Activated naive CD8-positive, alpha-beta T cell treated with anti-CD3 and anti-CD28 coated beads, Interleukin-2, amount 10 ng/mL, durations not matched to agents 7 days and 5 days (primary cell): ENCODE data around the gene DUSP9. TPM values are rescaled to one million over a fixed set of nuclear protein-coding genes. Genes with fewer than 3 reads are reported as not detected.

Experiments used
- ATAC-seq: fragments of 150-1000 bp; cut with Tn5 transposase; one replicate; pipeline ENCODE4 v1.10.0; 2021; ENCODE audit warnings: low read depth, moderate library complexity
- POLR2A ChIA-PET: fragments of 350-600 bp; sonication (Branson Sonifier 250); formaldehyde crosslinking; loops from one replicate; lab custom pipeline; 2021; ENCODE audit warnings: antibody characterized with exemption; lab: Charles Lee
- DNase-seq: peaks from one replicate; pipeline ENCODE4 v3.0.0; 2021
- H3K27ac Mint-ChIP-seq: one replicate; pipeline ENCODE4 v1.8.0; 2022; ENCODE audit warnings: mild to moderate bottlenecking, mixed read lengths
- H3K27me3 Mint-ChIP-seq: one replicate; pipeline ENCODE4 v1.8.0; 2022; ENCODE audit warnings: mild to moderate bottlenecking, moderate library complexity, mixed read lengths
- H3K36me3 Mint-ChIP-seq: one replicate; pipeline ENCODE4 v1.8.0; 2021; ENCODE audit warnings: mild to moderate bottlenecking, mixed read lengths
- H3K4me1 Mint-ChIP-seq: one replicate; pipeline ENCODE4 v1.8.0; 2021; ENCODE audit warnings: mixed read lengths
- H3K4me3 Mint-ChIP-seq: one replicate; pipeline ENCODE4 v1.8.0; 2022; ENCODE audit warnings: mild to moderate bottlenecking, moderate library complexity, mixed read lengths
- H3K9me3 Mint-ChIP-seq: one replicate; pipeline ENCODE4 v1.8.0; 2021; ENCODE audit warnings: mixed read lengths
- total RNA-seq, 2 experiments: library from RNA; stranded (reverse); gene quantifications; one replicate each; pipeline ENCODE4 v1.2.3, GENCODE V29; 2021

DUSP9 gene
- total RNA-seq, 2 experiments from 2014 or later: not detected

GRCh38 chrX:153635788-153636668, 11.0 kb upstream of the DUSP9 start:
- H3K9me3 Mint-ChIP-seq: peaks cover 2% of the 10 kb centered on the region
- no peak overlapping the region for H3K27ac Mint-ChIP-seq
- H3K36me3 Mint-ChIP-seq: no peaks in the 10 kb centered on the region
- DNase-seq (no peak), ATAC-seq (peak; percentile 56)
- H3K4me3 Mint-ChIP-seq: no peak overlapping the region
- POLR2A ChIA-PET: no interaction called here
- peaks cover 5% of the 10 kb centered on the region for H3K27me3 Mint-ChIP-seq
- H3K4me1 Mint-ChIP-seq: no peaks in the 10 kb centered on the region

GRCh38 chrX:153636716-153637115, 10.3 kb upstream of the DUSP9 start:
- POLR2A ChIA-PET: no interaction called here
- ATAC-seq (no peak), DNase-seq (no peak)
- no peaks in the 10 kb centered on the region for H3K36me3 Mint-ChIP-seq
- no peak overlapping the region for H3K27ac Mint-ChIP-seq
- H3K4me3 Mint-ChIP-seq: no peak overlapping the region
- H3K9me3 Mint-ChIP-seq: no peaks in the 10 kb centered on the region
- H3K4me1 Mint-ChIP-seq: no peaks in the 10 kb centered on the region
- peaks cover 7% of the 10 kb centered on the region for H3K27me3 Mint-ChIP-seq

GRCh38 chrX:153637121-153638040, 9.6 kb upstream of the DUSP9 start:
- DNase-seq: no peak
- Mint-ChIP-seq H3K27me3 (peaks cover 8% of the 10 kb centered on the region), H3K9me3 (no peaks in the 10 kb centered on the region), H3K36me3 (no peaks in the 10 kb centered on the region), H3K4me1 (no peaks in the 10 kb centered on the region), H3K4me3 (no peak overlapping the region), H3K27ac (no peak overlapping the region)
- POLR2A ChIA-PET: no interaction called here
- ATAC-seq: no peak

- H3K27me3 Mint-ChIP-seq: peaks cover 13% of the 10 kb centered on the region
- H3K9me3 Mint-ChIP-seq: no peaks in the 10 kb centered on the region
- ATAC-seq: no peak
- no peaks in the 10 kb centered on the region for H3K36me3 Mint-ChIP-seq
- no peak for DNase-seq
- peaks cover under 1% of the 10 kb centered on the region for H3K4me1 Mint-ChIP-seq
- H3K27ac Mint-ChIP-seq: no peak overlapping the region
- H3K4me3 Mint-ChIP-seq: no peak overlapping the region
- POLR2A ChIA-PET: no interaction called here
Observed at GRCh38 chrX:153638041-153638371, 9.0 kb upstream of the DUSP9 start.

- H3K9me3 Mint-ChIP-seq: no peaks in the 10 kb centered on the region
- ATAC-seq: no peak
- DNase-seq: no peak
- H3K27me3 Mint-ChIP-seq: peaks cover 17% of the 10 kb centered on the region
- H3K27ac Mint-ChIP-seq: no peak overlapping the region
- POLR2A ChIA-PET: no interaction called here
- H3K4me1 Mint-ChIP-seq: peaks cover 1% of the 10 kb centered on the region
- H3K4me3 Mint-ChIP-seq: no peak overlapping the region
- H3K36me3 Mint-ChIP-seq: no peaks in the 10 kb centered on the region
Observed at GRCh38 chrX:153638436-153639176, 8.4 kb upstream of the DUSP9 start.

- Mint-ChIP-seq H3K9me3 (no peaks in the 10 kb centered on the region), H3K36me3 (no peaks in the 10 kb centered on the region), H3K4me3 (no peak overlapping the region), H3K27me3 (peaks cover 17% of the 10 kb centered on the region), H3K4me1 (peaks cover 1% of the 10 kb centered on the region), H3K27ac (no peak overlapping the region)
- DNase-seq (no peak), ATAC-seq (no peak)
- POLR2A ChIA-PET: no interaction called here
Observed at GRCh38 chrX:153639177-153640044, 7.6 kb upstream of the DUSP9 start.

- no peak overlapping the region for H3K4me3 Mint-ChIP-seq
Observed at GRCh38 chrX:153640045-153640686, 6.8 kb upstream of the DUSP9 start.

GRCh38 chrX:153640736-153641575, 6.0 kb upstream of the DUSP9 start:
- ATAC-seq: no peak

More at GRCh38 chrX:153640045-153640686, 6.8 kb upstream of the DUSP9 start:
- POLR2A ChIA-PET: no interaction called here
- no peak for ATAC-seq
- Mint-ChIP-seq H3K4me1 (peaks cover 1% of the 10 kb centered on the region), H3K9me3 (no peaks in the 10 kb centered on the region), H3K36me3 (no peaks in the 10 kb centered on the region), H3K27ac (no peak overlapping the region), H3K27me3 (peaks cover 24% of the 10 kb centered on the region)
- DNase-seq: no peak

GRCh38 chrX:153641627-153642026, 5.4 kb upstream of the DUSP9 start:
- Mint-ChIP-seq H3K4me1 (peaks cover 1% of the 10 kb centered on the region), H3K4me3 (no peak overlapping the region), H3K36me3 (no peaks in the 10 kb centered on the region), H3K9me3 (no peaks in the 10 kb centered on the region), H3K27ac (no peak overlapping the region), H3K27me3 (peaks cover 38% of the 10 kb centered on the region)
- DNase-seq: no peak
- POLR2A ChIA-PET: no interaction called here
- ATAC-seq: no peak

More at GRCh38 chrX:153640736-153641575, 6.0 kb upstream of the DUSP9 start:
- H3K27me3 Mint-ChIP-seq: peaks cover 32% of the 10 kb centered on the region
- H3K27ac Mint-ChIP-seq: no peak overlapping the region
- H3K4me1 Mint-ChIP-seq: peaks cover 1% of the 10 kb centered on the region
- no peaks in the 10 kb centered on the region for H3K9me3 Mint-ChIP-seq
- DNase-seq: no peak
- POLR2A ChIA-PET: no interaction called here
- H3K4me3 Mint-ChIP-seq: no peak overlapping the region
- H3K36me3 Mint-ChIP-seq: no peaks in the 10 kb centered on the region

GRCh38 chrX:153642051-153642654, 4.8 kb upstream of the DUSP9 start:
- ATAC-seq (no peak), DNase-seq (no peak)
- H3K36me3 Mint-ChIP-seq: no peaks in the 10 kb centered on the region
- H3K4me3 Mint-ChIP-seq: no peak overlapping the region
- no peaks in the 10 kb centered on the region for H3K9me3 Mint-ChIP-seq
- H3K4me1 Mint-ChIP-seq: peaks cover 1% of the 10 kb centered on the region
- POLR2A ChIA-PET: no interaction called here
- H3K27me3 Mint-ChIP-seq: peaks cover 38% of the 10 kb centered on the region
- no peak overlapping the region for H3K27ac Mint-ChIP-seq

GRCh38 chrX:153642655-153643430, 4.2 kb upstream of the DUSP9 start:
- POLR2A ChIA-PET: no interaction called here
- H3K27ac Mint-ChIP-seq: no peak overlapping the region
- peaks cover 41% of the 10 kb centered on the region for H3K27me3 Mint-ChIP-seq
- ATAC-seq (no peak), DNase-seq (no peak)
- H3K9me3 Mint-ChIP-seq: no peaks in the 10 kb centered on the region
- H3K4me3 Mint-ChIP-seq: peak overlapping the region; percentile 44
- no peaks in the 10 kb centered on the region for H3K36me3 Mint-ChIP-seq
- H3K4me1 Mint-ChIP-seq: peaks cover 1% of the 10 kb centered on the region
